Retinal pigment epithelial cell (primary cell): ENCODE data around the gene ARHGAP26.

Experiments
- DNase-seq: peaks from one replicate; pipeline ENCODE4 v3.0.0-alpha.2; 2010; ENCODE audit warnings: low read depth
- H3K4me3 ChIP-seq: 2 replicates; pipeline ENCODE4 v1.5.1; 2011; ENCODE audit warnings: mild to moderate bottlenecking, low read length, control low read depth, moderate library complexity
- TF ChIP-seq, protein P1 (sequence below): conservative IDR thresholded peaks from 2 replicates; pipeline ENCODE4 v1.5.1; 2011; ENCODE audit warnings: low read depth, low read length, control low read depth, inconsistent platforms

ARHGAP26 gene

DNA sequence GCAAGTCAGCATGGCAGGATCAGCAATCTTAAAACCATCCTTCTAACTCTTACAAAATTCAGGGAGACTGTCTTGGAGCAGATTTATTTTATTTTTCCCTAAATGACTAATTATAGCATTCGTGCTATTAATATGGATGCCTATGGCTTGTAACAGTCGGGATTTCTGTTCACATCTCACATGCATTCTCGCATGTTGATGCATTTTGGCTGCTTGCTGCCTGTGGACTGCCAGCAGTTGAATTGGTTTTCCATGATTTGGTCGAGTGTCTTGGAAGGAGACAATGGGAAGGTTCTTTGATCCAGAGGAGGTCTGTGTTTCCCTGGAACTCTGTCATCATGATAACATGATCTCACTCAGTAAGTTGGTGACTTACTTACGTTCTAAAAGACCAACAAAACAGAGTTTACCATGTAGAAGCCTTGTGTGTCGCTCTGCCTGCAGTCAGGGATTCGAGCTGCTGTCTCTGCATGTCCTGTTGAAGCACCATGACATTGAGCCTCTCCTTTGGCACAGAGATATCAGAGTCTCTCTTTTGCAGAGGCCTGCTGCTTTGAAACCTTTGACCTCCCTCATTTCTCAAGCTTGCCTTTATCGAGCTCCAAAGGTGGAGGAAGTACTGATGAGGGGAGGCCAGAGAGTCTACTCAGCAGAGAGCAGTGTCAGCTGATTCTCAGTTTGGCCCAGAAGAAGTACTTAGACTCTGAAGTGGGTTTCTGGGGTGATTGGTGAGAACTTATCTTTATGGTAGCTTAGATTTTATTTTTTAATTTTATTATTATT is 82.4 kb downstream of the ARHGAP26 start:
- H3K4me3 ChIP-seq, result no peak overlapping the region
- no peak for DNase-seq
- TF ChIP-seq, protein P1, sequence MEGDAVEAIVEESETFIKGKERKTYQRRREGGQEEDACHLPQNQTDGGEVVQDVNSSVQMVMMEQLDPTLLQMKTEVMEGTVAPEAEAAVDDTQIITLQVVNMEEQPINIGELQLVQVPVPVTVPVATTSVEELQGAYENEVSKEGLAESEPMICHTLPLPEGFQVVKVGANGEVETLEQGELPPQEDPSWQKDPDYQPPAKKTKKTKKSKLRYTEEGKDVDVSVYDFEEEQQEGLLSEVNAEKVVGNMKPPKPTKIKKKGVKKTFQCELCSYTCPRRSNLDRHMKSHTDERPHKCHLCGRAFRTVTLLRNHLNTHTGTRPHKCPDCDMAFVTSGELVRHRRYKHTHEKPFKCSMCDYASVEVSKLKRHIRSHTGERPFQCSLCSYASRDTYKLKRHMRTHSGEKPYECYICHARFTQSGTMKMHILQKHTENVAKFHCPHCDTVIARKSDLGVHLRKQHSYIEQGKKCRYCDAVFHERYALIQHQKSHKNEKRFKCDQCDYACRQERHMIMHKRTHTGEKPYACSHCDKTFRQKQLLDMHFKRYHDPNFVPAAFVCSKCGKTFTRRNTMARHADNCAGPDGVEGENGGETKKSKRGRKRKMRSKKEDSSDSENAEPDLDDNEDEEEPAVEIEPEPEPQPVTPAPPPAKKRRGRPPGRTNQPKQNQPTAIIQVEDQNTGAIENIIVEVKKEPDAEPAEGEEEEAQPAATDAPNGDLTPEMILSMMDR, result no peak

DNA sequence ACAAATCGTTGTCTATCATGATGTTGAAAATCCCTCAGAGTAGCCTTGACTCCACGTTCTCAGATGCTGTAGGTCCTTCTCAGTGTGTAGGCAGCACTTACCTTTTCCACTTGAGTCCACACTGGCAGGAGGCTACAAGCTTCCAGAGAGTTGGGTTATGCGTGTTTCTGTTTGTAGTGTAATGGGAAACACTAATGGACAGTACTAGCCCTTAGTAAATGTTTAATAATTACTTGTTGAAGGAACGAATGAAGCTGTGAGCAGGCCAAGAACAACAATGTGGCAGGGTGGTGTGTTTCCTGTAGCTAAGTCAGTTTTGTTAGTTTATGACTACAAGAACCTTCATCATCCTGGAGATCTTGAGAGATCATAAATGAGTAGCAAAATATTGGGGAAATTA is 83.5 kb downstream of the ARHGAP26 start:
- DNase-seq, result no peak
- H3K4me3 ChIP-seq, result no peak overlapping the region
- TF ChIP-seq, protein P1, result no peak

DNA sequence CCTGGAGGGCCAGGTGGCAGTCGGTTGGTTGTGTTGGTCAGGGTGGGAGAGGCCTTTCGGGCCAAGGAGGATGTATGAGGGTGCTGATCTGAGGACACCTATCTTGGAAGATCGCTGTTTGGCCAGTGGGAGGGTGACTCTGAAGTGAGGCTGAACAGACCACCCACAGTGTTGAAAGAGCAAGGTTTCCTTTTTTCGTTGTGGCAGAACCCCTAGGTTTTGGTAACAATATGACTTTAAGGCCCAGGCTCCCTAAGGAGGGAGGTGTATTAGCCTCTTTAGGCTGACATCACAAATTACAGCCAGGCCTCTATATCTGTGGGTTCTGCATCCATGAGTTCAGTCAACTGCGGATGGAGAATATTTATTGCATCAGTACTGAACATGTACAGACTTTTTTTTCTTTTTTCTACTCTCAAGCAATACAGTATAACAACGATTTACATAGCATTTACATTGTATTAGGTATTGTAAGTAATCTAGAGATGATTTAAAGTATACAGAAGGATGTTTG is 86.1 kb downstream of the ARHGAP26 start:
- H3K4me3 ChIP-seq, result no peak overlapping the region
- DNase-seq, result no peak
- TF ChIP-seq, protein P1, result no peak

DNA sequence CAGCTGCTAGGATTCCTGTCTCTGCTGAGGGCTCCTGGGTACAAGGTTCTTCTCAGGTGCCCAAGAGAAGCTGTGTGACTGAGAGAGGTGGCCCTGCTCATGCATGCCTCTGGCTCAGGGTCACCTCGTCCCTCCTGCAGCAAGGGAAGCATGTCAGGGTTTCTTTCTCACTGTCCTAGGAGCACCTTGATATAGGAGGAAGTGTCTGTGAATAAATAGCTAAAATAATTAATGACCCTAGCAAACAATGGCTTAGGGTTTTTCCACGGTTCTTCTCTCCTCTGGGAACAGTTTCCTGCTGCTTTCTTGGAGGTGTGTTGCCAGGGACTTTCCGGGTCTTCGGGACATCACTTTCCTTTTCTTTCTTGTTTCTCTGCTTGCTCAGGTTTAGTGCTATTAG is 87.2 kb downstream of the ARHGAP26 start:
- no peak for DNase-seq
- TF ChIP-seq, protein P1, result no peak

DNA sequence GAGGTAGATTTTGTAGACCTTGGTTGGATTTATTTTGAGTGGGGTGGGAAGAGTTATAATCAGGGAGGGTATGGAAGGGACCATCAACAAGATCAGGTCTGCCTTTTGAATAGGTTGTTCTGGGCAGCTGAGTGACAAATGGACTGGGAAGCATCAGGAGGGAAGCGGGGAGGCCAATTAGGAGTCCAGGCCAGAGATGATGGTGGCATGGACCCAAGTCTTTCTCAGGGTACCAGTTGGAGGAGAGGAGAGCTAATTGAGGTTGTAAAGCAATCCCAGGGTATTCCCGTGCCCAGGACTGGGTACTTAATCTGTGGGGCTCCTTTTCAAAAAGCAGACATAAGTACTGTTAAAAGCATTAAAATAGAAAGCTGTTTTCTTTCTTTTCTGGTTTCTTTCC is 88.9 kb downstream of the ARHGAP26 start:
- no peak overlapping the region for H3K4me3 ChIP-seq
- TF ChIP-seq, protein P1, result no peak

More for the DNA sequence above, 87.2 kb downstream of the ARHGAP26 start:
- no peak overlapping the region for H3K4me3 ChIP-seq

DNA sequence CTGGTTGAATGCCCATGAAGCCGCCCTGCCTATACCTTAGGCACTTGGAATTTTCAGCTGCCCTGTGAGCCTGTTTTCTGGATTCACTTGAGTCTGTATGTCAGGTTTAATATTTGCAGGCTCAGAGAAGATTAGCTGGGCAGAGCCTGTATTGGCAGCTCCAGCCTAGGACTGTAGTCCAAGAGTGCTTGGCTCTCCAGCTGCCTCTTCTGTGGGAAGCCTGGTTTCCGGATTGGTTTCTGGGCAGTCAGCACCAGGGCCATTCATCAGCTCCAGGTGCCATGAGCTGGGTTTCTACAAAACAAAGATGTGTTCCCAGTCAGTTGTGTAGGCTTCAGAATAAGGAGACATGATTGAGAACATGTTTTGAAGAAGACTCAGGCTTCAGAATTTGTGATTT is 90.1 kb downstream of the ARHGAP26 start:
- TF ChIP-seq, protein P1, result no peak
- H3K4me3 ChIP-seq, result no peak overlapping the region
- no peak for DNase-seq

More for the DNA sequence above, 88.9 kb downstream of the ARHGAP26 start:
- no peak for DNase-seq

DNA sequence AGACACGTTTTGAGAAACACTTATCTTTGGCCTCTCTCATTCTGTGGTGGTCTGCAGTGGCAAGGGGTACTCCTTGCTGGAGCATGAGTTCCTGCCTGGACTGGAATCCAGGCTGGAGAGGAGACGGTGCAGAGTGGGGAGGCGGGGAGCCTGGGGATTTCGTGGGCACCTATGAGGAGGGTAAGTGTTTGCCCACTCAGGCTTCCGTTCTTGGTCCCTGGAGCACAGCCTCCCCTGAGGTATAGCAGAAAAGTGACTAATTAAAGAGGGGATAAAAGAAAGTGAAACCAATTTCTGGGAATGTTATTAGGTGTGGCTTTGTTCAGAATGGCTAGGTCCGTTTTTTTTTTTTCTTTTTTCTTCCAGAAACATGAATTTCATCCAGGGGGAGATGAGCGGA is 90.8 kb downstream of the ARHGAP26 start:
- TF ChIP-seq, protein P1, result no peak
- no peak overlapping the region for H3K4me3 ChIP-seq
- DNase-seq, result no peak
